GM12891 (cell line): ENCODE measurements around the gene ATP10D.

ENCODE experiments used
- POLR2A ChIP-seq: IDR thresholded peaks from 2 replicates; pipeline ENCODE4 v1.6.1; 2011; ENCODE audit warnings: low read depth, low read length, control low read depth
- POLR2AphosphoS5 ChIP-seq: IDR thresholded peaks from 2 replicates; pipeline ENCODE4 v1.6.1; 2011; ENCODE audit warnings: low read depth, low read length, control low read depth

DNA sequence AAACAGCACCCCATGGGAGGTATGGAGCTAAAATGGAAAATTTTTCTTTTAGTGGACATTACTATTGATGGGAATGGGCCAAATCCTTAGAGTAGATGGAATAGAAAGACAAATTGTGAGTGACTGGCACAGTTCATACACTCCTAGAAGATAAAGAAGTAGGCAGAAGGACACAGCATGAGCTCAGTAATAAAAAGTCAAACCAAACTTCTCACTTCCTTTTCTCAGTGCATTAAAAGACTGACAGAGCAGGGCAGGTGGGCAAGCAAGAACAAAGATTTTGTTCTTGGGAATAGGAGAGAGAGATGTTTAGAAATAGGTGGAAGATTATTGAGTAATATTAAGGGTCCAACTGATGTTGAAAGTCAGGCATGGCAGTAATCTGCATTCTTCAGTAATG, 132.5 kb downstream of the ATP10D start:
- TF ChIP-seq POLR2AphosphoS5 (no peak), POLR2A (no peak)
